ENCODE measurements around the gene EFTUD2. TPM values are rescaled to one million over a fixed set of nuclear protein-coding genes. Genes with fewer than 3 reads are reported as not detected.

The EFTUD2 gene
- total and polyA plus RNA-seq, 9 of the 15 experiments (the other 6 are each of a cell fraction or from before 2014, with no cell fraction given): 65.8 to 362 (median 218) TPM

DNA sequence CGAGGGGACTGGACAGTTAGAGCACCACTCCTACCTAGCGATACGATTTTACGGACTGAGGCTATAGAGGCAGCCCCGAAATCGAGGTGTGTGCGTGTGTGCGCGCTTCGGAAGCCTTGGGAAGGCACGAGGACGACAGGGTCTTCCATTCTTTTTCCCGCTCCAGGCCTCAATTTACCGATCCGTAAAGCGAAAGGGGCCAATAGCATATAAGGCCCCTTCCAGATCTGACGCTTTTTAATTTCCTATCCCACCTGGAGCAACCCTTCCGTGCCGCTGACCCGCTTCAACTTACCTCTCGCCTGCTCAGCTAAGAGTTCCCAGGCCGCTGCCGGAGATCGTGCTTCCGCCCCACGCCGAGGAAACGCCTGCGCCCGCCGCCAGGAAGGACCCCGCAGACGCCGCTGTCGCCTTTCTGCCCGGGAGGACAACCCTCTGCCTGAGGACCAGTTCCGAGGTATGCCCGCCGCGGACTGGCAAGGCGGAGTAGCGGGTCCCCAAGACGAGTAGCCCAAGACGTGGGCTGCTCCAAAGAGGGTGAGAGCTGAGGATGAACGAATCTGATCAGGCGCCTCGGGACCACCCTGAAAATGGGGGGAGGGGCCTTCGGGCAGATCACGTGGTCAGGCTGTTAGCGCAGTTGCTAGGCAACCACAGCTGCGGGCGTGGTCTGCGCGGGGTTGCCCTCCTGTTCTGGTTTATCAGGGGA lies at the start of gene EFTUD2 (continued):
- TF ChIP-seq, protein P1, sequence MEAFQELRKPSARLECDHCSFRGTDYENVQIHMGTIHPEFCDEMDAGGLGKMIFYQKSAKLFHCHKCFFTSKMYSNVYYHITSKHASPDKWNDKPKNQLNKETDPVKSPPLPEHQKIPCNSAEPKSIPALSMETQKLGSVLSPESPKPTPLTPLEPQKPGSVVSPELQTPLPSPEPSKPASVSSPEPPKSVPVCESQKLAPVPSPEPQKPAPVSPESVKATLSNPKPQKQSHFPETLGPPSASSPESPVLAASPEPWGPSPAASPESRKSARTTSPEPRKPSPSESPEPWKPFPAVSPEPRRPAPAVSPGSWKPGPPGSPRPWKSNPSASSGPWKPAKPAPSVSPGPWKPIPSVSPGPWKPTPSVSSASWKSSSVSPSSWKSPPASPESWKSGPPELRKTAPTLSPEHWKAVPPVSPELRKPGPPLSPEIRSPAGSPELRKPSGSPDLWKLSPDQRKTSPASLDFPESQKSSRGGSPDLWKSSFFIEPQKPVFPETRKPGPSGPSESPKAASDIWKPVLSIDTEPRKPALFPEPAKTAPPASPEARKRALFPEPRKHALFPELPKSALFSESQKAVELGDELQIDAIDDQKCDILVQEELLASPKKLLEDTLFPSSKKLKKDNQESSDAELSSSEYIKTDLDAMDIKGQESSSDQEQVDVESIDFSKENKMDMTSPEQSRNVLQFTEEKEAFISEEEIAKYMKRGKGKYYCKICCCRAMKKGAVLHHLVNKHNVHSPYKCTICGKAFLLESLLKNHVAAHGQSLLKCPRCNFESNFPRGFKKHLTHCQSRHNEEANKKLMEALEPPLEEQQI (IDR thresholded peaks at IDR 0.05): no peak; the same call in 1 of the 2 replicates
- TF ChIP-seq GTF2E2 (tag; IDR thresholded peaks at IDR 0.05) (peak; percentile 89), PYGO2 (tag; IDR thresholded peaks at IDR 0.05) (no peak), ZNF583 (CRISPR knock-in tag; IDR thresholded peaks at IDR 0.05) (no peak), DNMT1 (IDR thresholded peaks at IDR 0.05) (no peak), ZNF644 (tag; IDR thresholded peaks at IDR 0.05; ENCODE audit: low read depth) (no peak; the same call in 1 of the 2 replicates), ZNF830 (CRISPR knock-in tag; IDR thresholded peaks at IDR 0.05) (no peak), OTX1 (CRISPR knock-in tag; IDR thresholded peaks at IDR 0.05) (no peak; the same call in 1 of the 2 replicates), ESRRA (IDR thresholded peaks at IDR 0.05; ENCODE audit: borderline replicate concordance, low read depth) (peak; percentile 53; the same call in 1 of the 2 replicates), CBX5 (IDR thresholded peaks at IDR 0.05; ENCODE audit: borderline replicate concordance, low read depth) (no peak), FOXA1 (IDR thresholded peaks at IDR 0.05; ENCODE audit: borderline replicate concordance) (no peak), SMAD3 (CRISPR knock-in tag; conservative IDR thresholded peaks at IDR 0.05) (no peak), STAT5B (CRISPR knock-in tag; IDR thresholded peaks at IDR 0.05) (no peak), BRD9 (IDR thresholded peaks at IDR 0.05; ENCODE audit: low read depth, partially characterized antibody) (no peak), THRA (IDR thresholded peaks at IDR 0.05) (no peak), ELF4 (CRISPR knock-in tag; IDR thresholded peaks at IDR 0.05) (no peak; the same call in 1 of the 2 replicates), NR1H2 (CRISPR knock-in tag; IDR thresholded peaks at IDR 0.05) (no peak; the same call in 1 of the 2 replicates), CBFB (CRISPR knock-in tag; IDR thresholded peaks at IDR 0.05) (no peak), MCM7 (IDR thresholded peaks at IDR 0.05) (no peak), ZNF436 (CRISPR knock-in tag; IDR thresholded peaks at IDR 0.05) (no peak)
- TF ChIP-seq, protein P2, sequence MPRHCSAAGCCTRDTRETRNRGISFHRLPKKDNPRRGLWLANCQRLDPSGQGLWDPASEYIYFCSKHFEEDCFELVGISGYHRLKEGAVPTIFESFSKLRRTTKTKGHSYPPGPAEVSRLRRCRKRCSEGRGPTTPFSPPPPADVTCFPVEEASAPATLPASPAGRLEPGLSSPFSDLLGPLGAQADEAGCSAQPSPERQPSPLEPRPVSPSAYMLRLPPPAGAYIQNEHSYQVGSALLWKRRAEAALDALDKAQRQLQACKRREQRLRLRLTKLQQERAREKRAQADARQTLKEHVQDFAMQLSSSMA (CRISPR knock-in tag; IDR thresholded peaks at IDR 0.05): no peak
- TF ChIP-seq, protein P3, sequence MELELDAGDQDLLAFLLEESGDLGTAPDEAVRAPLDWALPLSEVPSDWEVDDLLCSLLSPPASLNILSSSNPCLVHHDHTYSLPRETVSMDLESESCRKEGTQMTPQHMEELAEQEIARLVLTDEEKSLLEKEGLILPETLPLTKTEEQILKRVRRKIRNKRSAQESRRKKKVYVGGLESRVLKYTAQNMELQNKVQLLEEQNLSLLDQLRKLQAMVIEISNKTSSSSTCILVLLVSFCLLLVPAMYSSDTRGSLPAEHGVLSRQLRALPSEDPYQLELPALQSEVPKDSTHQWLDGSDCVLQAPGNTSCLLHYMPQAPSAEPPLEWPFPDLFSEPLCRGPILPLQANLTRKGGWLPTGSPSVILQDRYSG (tag; conservative IDR thresholded peaks at IDR 0.05; ENCODE audit: low read depth): no peak

Data from K562 (cell line).